SHP77 treated with DMSO at 0.1 percent for 48 hours (cell line): Measurements from ENCODE around the gene SLC37A1.

Source experiments
- DNase-seq: peaks from one replicate; lab custom pipeline; 2025; lab: John Stamatoyannopoulos, UW

Gene SLC37A1

GRCh38 chr21:42545317-42545716, 31.7 kb downstream of the SLC37A1 start:
- no peak for DNase-seq

- no peak for DNase-seq
Measured at GRCh38 chr21:42545745-42546144, 32.1 kb downstream of the SLC37A1 start.

- DNase-seq = no peak
Measured at GRCh38 chr21:42546433-42546832, 32.8 kb downstream of the SLC37A1 start.

- no peak for DNase-seq
Measured at GRCh38 chr21:42547001-42547905, 33.6 kb downstream of the SLC37A1 start.

- no peak for DNase-seq
Measured at GRCh38 chr21:42547906-42548365, 34.3 kb downstream of the SLC37A1 start.

- DNase-seq = no peak
Measured at GRCh38 chr21:42548687-42549406, 35.2 kb downstream of the SLC37A1 start.

GRCh38 chr21:42550817-42551216, 37.2 kb downstream of the SLC37A1 start:
- no peak for DNase-seq

GRCh38 chr21:42552407-42553336, 39.0 kb downstream of the SLC37A1 start:
- DNase-seq = no peak

GRCh38 chr21:42553435-42553834, 39.8 kb downstream of the SLC37A1 start:
- DNase-seq = no peak

GRCh38 chr21:42554251-42554961, 40.8 kb downstream of the SLC37A1 start:
- DNase-seq = no peak

GRCh38 chr21:42555756-42556438, 42.2 kb downstream of the SLC37A1 start:
- DNase-seq = no peak

- no peak for DNase-seq
Measured at GRCh38 chr21:42556476-42556875, 42.8 kb downstream of the SLC37A1 start.

GRCh38 chr21:42556960-42557359, 43.3 kb downstream of the SLC37A1 start:
- no peak for DNase-seq

- DNase-seq = no peak
Measured at GRCh38 chr21:42557420-42557819, 43.8 kb downstream of the SLC37A1 start.

GRCh38 chr21:42558368-42558767, 44.7 kb downstream of the SLC37A1 start:
- no peak for DNase-seq

GRCh38 chr21:42558846-42559245, 45.2 kb downstream of the SLC37A1 start:
- DNase-seq = no peak

- no peak for DNase-seq
Measured at GRCh38 chr21:42559326-42559725, 45.7 kb downstream of the SLC37A1 start.

- DNase-seq = no peak
Measured at GRCh38 chr21:42560517-42561179, 47.0 kb downstream of the SLC37A1 start.

GRCh38 chr21:42561762-42562650, 48.4 kb downstream of the SLC37A1 start:
- DNase-seq = no peak
